Endometrial microvascular endothelial cells (primary cell): ENCODE data around the gene GPATCH2L. TPM values are rescaled to one million over a fixed set of nuclear protein-coding genes. Genes with fewer than 3 reads are reported as not detected.

ENCODE experiments used
- in situ Hi-C: cut with HindIII; loops from 2 replicates; pipeline ENCODE4 v1.10.0; 2017; ENCODE audit warnings: low sequenced_read_pairs, low pct_unique_long_range_greater_than_20kb; ENCODE audit errors: inconsistent ontology term
- total RNA-seq: library from RNA; depleted of rRNA; stranded (reverse); fragments of >200 nt; gene quantifications from one replicate; pipeline ENCODE4 v1.2.3, GENCODE V29; 2015; ENCODE audit errors: inconsistent ontology term

The GPATCH2L gene
- total RNA-seq, 1 donor from 2014 or later = 44.7 TPM

DNA sequence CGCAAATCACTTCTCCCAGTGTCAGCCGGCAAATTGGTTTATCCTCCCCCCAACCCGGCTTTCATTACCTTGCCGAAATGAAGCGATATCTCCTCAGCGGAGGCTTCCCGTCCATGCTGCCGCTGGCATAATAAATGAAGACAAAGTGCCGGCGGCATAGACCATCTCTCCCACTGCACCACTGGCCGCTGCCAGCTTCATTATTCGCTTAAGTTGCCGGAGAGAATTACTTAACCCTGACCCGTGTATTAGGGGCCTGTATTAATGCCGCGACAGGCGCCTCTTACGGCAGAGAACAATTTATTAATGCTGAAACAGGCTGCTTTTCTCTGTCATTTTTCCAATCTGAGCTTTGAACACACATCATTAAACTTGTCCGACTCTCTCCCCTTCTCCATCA lies 17.5 kb upstream of the GPATCH2L start:
- in situ Hi-C loops = no loop called here

DNA sequence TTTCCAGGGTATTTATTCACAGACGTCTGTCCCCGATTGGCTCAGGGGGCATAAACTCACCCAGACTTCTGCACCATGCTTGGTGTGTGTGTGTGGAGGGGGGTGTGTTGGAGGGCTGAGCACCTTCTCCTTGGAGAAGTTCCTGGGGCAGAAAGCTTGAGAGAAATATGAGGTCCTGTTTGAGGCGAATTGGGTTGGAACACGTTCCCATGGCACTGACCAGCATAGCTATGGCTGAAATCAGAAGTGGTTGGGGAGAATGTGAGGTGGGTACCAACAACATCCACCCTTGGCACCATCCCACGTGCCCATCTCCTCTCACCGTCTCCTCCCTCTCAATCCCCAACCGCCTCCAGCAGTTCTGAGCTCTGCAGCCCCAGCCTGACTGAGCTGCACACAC lies 16.0 kb upstream of the GPATCH2L start:
- in situ Hi-C loops = no loop called here

DNA sequence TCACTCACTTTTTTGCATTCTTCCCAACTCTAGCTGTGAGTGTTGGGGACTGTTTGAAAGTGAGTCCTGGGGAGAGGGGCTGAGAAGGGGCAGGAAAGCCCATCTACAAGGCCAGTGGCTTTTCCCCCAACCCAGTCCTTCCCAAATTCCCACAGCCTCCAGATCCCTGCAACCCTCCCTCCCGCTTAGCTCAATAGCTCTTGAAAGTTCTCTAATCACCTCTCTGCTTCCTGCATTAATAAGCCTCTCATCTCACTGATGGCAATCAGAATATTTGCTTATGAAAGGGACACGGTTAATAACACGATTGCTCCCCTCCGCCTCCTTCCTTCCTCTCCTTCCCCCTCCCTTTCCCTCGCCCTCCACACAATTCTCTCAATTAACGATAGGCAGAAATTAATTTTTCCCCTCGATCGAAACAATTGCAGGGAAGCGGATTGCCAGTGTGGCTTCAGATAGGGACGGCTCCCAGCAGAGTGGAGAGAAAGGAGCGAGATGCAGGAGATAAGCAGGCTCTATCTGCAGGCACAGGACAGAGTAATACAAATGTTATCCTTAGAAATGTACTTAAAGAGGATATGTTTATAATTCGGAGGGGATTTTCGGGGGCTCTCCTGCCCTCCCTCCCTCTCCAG lies 15.1 kb upstream of the GPATCH2L start:
- in situ Hi-C loops = no loop called here

DNA sequence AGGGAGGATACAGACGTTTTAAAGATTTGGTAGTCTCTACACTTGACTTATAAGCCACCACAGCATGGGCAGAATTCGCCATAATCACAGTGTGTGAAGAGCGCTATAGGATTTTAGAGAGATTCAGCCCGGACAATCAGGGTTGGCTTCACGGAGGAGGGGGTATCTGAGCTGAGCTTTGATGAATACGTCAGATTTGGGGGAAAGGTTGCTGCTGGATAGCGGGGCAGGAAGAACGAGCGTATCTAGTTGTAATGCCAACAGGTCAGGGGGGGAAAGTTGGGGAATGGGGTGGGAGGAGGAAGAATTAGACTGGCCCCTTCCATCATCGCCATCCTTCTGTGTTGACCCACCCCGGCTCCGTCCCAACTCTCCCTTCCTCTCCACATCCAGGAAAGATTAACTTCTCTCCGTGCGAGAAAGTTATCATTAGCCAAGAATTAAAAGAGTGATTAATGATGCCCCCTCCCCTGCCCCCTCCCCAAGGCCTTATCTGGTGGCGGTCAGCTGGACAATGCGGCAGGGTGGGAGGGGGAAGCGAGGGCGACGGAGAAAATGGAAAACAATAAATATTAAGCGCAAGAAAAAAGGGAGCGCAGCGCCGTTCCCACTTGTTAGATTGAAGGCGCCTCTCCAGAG lies 13.5 kb upstream of the GPATCH2L start:
- in situ Hi-C loops = no loop called here

DNA sequence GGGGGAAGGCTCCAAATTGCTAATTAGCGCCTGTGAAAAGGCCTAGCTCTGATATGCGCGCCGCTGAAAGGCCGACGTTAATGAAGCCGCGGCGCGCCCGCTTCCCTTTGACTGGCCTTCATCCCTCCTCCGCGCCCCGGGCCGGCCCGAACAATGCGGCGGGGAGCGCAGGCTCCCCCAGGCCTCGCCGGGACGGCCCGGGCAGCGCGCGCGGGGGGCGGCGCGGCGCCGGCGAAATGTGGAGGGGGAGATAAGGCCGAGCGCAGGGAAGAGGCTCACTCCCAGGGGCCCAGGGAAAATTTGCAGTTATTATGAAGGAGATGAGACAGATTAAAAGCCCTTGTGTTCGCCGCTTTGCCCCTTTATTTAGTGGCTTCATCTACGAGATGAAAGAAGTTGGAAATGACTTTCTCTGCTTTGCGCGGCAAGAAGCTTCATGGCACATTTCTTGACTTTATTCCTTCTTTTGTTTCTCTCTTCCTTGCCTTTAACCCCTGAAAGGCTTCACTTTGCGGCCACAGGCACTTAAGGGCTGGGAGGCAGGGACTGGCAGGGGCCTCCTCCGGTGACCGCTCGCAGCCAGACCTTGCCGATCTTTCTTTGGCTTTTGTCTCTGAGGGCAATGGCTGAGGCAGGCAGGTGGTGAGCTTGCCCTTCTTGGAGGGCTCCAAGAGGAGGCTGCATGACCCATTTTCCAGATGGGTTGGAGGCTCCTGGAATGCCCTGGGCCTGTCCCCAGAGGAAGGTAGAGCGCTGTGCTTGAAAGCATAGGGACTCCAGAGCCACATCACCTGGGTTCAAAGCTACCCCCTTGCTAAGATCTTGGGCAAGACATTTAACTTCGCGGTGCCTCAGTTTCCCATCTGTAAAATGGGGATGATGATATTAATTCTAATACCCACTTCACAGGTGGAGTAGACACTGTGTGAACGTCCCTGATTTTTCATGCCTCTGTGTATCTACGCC lies 12.7 kb upstream of the GPATCH2L start:
- in situ Hi-C loops = no loop called here

DNA sequence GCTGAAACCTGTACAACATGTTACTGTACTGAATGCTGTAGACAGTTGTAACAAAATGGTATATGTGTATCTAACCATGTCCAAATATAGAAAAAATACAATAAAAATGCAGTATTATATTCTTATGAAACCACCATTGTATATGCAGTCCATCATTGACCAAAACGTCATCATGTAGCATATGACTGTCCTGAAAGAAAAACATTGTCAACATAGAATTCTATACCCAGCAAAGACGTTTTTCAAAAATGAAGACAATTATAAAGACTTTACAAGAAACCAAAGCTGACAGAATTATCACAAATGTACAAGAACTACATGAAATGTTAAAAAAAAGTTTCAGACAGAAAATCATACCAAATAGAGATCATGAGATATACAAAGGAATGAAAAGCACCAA lies 8.1 kb upstream of the GPATCH2L start:
- in situ Hi-C loops = no loop called here

DNA sequence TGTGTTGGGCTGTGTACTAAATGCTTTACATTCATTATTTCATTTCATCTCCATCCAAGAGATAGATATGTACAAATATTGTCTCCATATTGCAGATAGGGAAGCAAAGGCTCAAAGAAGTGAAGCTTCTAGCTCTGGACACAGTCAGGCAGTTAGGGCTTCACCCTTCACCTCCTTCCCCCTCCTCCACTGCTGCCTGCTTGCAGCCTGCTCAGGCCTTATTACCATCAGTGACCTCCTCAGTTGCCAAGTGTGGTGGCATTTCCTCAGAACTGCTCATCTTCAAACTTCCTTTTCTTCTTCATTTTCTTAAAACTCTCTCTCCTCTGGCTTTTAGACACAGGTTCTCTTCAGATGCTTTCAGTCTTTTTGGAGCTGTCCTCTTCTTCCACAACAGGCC lies 4.7 kb upstream of the GPATCH2L start:
- in situ Hi-C loops = no loop called here

DNA sequence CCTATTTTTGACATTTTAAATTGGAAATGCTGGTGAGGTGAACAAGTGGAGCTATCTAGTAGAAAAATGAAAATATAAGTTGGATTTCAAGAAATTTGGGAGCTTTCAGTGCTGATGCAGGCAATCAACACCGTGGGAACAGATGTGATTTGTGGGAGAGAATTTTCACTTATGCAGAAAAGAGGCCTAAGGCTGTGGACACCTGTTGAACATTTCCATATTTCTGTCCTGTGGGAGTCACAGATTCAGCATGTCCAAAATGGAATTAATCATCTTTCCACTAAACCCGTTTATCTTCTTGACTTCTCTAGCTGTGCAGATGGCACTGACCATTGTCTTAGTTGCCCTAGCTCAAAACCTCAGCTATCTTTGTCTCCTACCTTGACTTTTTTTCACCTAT lies 2.5 kb upstream of the GPATCH2L start:
- in situ Hi-C loops = no loop called here

DNA sequence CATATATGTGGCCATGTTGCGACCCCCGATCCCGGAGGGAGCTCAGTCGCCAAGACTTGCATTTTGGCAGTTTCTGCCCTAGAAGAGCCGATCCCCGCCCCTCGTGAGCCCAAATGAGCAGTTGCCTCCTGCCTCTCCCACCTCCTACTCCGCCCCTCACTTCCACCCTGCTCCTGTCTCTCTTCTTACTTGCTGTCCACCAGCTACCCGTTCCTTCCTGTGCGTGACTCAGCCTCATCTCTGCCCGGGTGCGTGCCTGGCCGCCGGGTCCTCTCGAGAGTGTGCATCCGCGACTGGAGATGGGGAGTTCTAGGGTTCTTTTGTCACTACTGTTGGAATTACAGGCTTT lies 585 bp downstream of the GPATCH2L start:
- in situ Hi-C loops = no loop called here

DNA sequence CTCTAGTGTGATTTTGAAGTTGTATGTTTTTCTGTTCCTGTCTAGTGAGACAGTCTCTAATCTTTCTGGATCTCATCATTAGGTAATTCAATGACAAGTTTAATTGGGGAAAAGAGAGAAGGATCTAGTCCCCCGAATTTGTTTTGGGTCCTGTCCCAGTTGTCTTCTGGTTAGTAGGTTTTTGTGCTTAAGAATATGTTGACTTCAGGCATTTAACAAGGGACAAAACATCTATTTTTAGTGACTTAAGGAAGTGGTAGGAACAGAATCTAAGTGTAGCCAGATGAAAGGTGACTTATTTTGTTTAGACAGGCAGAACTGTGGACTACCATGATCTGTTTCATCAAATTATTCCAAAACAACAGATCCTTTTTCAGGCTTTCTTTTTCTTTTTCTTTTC lies 2.2 kb downstream of the GPATCH2L start:
- in situ Hi-C loops = no loop called here

DNA sequence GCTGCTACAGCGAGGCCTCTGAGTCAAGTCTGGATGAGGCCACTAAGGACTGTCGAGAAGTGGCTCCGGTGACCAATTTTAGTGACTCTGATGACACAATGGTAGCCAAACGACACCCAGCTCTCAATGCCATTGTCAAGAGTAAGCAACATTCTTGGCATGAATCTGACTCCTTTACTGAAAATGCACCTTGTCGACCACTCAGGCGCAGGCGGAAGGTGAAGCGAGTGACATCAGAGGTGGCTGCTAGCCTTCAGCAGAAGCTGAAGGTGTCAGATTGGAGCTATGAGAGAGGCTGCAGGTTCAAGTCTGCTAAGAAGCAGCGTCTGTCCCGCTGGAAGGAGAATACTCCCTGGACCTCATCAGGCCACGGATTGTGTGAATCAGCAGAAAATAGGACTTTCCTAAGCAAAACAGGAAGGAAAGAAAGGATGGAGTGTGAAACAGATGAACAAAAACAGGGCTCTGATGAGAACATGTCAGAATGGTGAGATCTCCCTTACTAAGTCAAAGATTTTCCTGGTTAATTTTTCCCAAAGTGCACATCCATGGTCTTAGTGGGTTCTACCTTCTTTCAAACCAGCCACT lies 2.9 kb downstream of the GPATCH2L start:
- in situ Hi-C loops = no loop called here

DNA sequence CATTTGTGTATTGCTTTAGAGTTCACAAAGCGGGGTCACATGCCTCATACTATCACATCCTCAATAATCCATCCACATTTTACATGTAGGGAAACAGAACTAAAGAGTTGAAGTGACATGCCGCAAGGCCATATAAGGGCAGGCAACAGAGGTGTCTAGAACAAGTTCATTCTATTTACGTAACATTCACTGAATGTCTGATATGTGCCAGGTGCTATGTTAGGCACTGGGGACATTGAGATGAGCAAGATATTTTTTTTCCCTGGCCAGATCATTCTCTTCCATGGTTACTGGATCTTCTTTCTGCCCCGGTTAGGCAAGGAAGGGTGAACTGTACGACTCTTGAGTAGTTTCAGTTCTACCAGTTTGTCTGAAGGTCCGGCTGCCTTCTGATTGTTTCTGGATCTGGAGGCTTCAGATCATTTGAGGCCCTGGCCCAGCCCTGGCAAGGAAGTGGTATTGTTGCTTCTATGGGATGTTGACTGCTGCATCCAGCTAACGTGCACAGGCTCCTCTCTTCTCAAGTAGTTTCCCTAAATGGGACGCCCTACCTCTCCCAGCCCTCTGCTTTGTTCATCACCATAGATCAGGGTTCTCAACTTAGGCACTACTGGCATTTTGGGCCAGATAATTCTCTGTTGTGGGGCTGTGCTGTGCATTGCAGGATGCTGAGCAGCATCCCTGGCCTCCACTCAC lies 12.1 kb downstream of the GPATCH2L start:
- in situ Hi-C loops = no loop called here

DNA sequence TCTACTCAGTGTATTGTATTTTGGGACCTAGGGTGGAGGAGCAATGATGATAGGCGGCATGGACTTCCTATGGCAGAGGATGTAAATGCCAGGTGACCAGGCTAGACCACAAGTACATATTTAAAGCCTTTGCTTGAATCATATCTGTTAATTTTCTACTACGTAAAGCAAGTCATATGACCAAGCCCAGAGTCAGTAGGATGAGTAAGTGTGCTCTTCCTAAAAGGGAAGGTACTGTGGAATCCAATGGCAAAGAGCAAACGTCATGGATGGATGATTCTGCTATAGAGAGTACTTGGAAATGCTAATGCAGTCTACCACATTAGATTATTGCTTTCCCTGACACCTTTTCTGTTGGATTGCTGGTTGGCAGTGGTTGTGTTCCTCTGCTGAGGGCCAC lies 16.8 kb downstream of the GPATCH2L start:
- in situ Hi-C loops = no loop called here

DNA sequence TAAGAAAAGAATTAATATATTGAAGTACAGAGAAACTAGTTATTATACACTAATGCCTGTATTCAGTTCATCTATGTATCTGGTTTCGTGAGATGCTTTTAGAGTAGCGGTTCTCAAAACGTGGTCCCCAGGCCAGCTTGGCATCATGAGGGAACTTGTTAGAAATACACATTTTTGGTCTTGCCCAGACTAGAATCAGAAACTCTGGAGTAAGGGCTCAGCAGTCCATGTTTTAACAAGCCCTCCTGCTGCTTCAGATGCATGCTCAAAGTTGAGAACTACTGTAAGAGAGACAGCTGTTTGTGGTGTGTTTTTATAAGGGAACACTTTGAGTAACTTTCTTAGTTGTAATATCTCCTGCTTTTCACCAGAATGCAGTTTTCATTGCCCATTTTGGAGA lies 18.1 kb downstream of the GPATCH2L start:
- in situ Hi-C loops = no loop called here

DNA sequence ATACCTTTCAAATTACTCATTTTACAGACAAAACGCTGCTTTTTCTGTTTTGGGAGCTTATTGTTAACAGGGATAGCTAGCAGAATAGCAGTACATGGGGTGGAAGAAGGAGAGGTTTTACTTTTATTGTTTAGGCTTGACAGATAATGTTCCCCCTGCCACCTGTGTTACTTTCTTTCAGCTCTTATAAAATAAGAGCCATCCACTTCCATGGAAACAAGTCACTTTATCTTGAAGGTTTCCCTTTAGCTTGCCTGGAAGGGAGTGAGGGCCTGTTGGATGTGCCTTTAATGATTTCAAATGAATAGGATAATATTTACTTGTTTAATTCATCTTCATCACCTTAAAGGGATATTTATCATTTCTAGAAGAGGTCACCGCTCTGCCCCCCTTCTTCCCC lies 23.3 kb downstream of the GPATCH2L start:
- in situ Hi-C loops = no loop called here

DNA sequence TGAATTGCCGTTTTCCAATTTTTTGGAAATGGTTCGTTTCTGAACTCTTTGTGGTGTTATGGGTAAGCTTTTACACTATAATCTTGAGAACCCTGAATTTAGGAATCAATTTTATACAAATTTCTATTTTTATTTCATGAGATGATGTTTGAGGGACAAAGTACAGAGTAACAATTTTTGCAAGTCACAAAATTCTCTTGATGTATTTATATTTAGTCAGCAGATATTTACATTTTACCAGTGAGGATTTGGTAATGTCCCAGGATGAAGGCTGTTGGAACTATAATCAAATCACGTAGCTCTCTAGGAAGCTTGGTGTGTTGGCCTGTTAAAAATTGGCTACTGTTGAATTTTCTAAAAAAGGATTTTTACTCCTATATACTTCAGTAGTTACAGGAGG lies 24.2 kb downstream of the GPATCH2L start:
- in situ Hi-C loops = no loop called here

DNA sequence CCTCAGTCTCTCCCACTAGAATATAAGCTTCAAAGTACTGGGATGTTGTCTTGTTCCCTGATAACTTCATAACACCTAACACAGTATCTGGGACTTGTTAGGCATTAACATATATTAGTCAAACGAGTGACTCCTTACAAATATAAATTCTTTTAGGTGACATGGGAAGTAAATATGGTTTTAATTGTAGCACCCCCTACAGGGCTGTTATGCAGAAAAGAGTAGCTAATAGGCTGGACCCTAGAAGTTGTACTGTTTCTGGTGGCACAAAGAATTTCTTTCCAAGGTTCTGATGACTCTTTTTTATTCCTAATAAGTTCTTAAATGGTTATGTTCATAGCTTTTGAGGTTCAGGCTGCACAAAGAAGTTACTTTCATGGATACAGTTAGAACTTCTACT lies 29.8 kb downstream of the GPATCH2L start:
- in situ Hi-C loops = no loop called here

DNA sequence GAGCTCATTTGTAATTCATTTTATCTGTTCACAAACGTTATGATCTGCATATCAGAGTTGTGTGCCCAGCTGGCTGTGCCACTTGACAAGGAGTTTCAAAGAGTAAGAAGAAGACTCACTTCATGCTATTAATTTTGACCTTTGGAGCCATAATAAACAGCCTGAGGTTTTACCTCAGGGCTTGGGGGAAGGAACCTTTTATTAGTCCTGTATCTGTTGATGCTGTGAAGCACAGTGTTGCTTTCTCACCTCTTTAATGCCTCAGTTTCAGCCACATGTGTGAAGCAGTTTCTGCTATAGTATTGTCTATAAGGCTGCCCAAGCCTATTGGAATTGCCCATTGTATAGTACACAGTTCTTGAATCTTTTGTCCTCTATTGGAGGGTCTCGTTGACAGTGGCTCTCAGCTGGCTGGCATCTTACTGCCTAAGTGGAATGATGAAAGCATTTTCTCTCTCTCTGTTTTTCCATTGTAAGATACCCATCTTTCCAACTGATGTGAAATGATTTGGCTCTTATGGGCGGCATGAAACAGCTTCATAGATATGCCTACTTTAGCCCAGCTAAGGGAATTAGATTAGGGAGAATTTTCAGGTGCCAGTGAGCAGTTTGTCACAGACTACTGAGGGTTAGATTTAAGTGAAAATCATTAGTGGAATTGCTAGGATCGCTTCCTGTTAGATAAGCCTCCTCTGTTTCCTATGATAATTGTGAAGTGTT lies 34.7 kb downstream of the GPATCH2L start:
- in situ Hi-C loops = no loop called here

DNA sequence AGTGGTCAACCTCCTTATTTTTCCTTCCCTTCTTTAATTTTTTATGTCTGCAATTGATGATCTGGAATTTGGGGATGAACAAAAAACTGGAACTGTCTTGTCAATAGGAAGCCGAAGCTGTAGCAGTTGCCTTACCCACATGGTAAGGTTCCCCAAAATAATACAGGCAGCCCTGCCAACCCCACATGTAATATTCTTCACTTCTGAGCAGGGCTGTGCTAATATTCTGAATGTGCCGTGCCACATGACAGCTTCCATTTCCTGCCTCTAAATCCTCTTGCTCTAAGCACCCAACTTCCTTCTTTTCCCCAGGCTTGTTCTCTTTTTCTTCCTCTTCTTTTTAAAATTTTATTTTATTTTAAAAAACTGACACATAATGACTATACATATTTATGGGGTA lies 39.6 kb downstream of the GPATCH2L start:
- in situ Hi-C loops = no loop called here
